ENCODE measurements around the gene ARG2. TPM values are rescaled to one million over a fixed set of nuclear protein-coding genes. Genes with fewer than 3 reads are reported as not detected.
A peak's percentile ranks its signal among the peaks of the same experiment; 100 is the strongest.
"Not testable (repeated sequence)": the region's sequence is repeated elsewhere in the genome, so short reads cannot be mapped to it uniquely, and the experiment has no call there.

The ARG2 gene
- total and polyA plus RNA-seq, 2 donors (not counting 1 experiment from before 2014, with no cell fraction given) = 0.33 to 1.8 TPM

GRCh38 chr14:67586369-67586768 lies 33.4 kb upstream of the ARG2 start:
- Mint-ChIP-seq H3K4me3 (no peak overlapping the region), H3K4me1 (peaks cover 6% of the 10 kb centered on the region), H3K27me3 (no peaks in the 10 kb centered on the region), H3K9me3 (ENCODE audit: insufficient read depth) (no peaks in the 10 kb centered on the region), H3K27ac (peak overlapping the region; percentile 16)
- Histone ChIP-seq H3K4me3 (ENCODE audit: control extremely low read depth in 1 of 5, extremely low read depth in 1 of 5, insufficient read depth in 1 of 5, low read depth in 2 of 5, low read length in 4 of 5) (no peak overlapping the region), H4K20me1 (ENCODE audit: control insufficient read depth, insufficient read depth, low read length, poor library complexity, severe bottlenecking) (no peaks in the 10 kb centered on the region), H3K36me3 (replicated peaks in 1 of 2; ENCODE audit: control extremely low read depth in 1 of 2, control insufficient read depth in 1 of 2, extremely low read depth in 1 of 2, insufficient read depth in 2 of 2, low read length in 1 of 2) (peaks cover 0 to 30% of the 10 kb centered on the region in 2 experiments), H3K4me2 (replicated peaks; ENCODE audit: low read depth, low read length, poor library complexity, severe bottlenecking) (no peak overlapping the region), H2AFZ (ENCODE audit: insufficient read depth, low read depth, low read length, poor library complexity, severe bottlenecking) (no peak overlapping the region), H3K9ac (ENCODE audit: low read length) (no peak overlapping the region), H3K9me3 (ENCODE audit: control extremely low read depth in 1 of 3, control insufficient read depth in 2 of 3, insufficient read depth in 1 of 3, low read length in 2 of 3) (no peaks in the 10 kb centered on the region), H3K27me3 (replicated peaks in 1 of 4; ENCODE audit: control extremely low read depth in 1 of 4, control insufficient read depth in 3 of 4, insufficient read depth in 4 of 4, low read length in 3 of 4) (no peaks in the 10 kb centered on the region), H3K27ac (ENCODE audit: low read length in 2 of 2) (peak overlapping the region; percentile 12 to 18), H3K4me1 (ENCODE audit: control insufficient read depth in 2 of 2, insufficient read depth in 2 of 2, low read length in 2 of 2) (no peaks in the 10 kb centered on the region), H3K79me2 (ENCODE audit: control insufficient read depth, insufficient read depth, low read length) (no peaks in the 10 kb centered on the region)
- POLR2A ChIA-PET = no interaction called here
- 100% methylated on average over 2 of the region's 4 CpGs for WGBS (ENCODE audit: insufficient coverage)
- intact Hi-C loops (cut with micrococcal nuclease) = no loop called here
- CTCF ChIA-PET = interaction anchor here (0.7 to 24.8 kb wide), 9 partner anchors 10 to 251 kb away, joined by 3 to 863 read pairs (median 15); partner anchors contain the start of genes PIGH, RDH12 and VTI1B
- no peak for TF ChIP-seq CTCF (IDR thresholded peaks at IDR 0.05)
- TF ChIP-seq EZH2 (IDR thresholded peaks at IDR 0.05; ENCODE audit: borderline replicate concordance, insufficient read depth, low read depth, low read length, poor library complexity, severe bottlenecking) = no peak
- ATAC-seq (ENCODE audit: low read depth) (no peak), DNase-seq (no peak)

GRCh38 chr14:67589204-67589770 lies 30.4 kb upstream of the ARG2 start:
- H3K4me1 ChIP-seq (ENCODE audit: control insufficient read depth in 2 of 2, insufficient read depth in 2 of 2, low read length in 2 of 2) = no peaks in the 10 kb centered on the region
- intact Hi-C loops (cut with micrococcal nuclease) = no loop called here
- H3K36me3 ChIP-seq (replicated peaks in 1 of 2; ENCODE audit: control extremely low read depth in 1 of 2, control insufficient read depth in 1 of 2, extremely low read depth in 1 of 2, insufficient read depth in 2 of 2, low read length in 1 of 2) = peaks cover 3 to 51% of the 10 kb centered on the region in 2 experiments
- H3K27ac ChIP-seq (ENCODE audit: low read length in 2 of 2) = no peak overlapping the region
- H2AFZ ChIP-seq (ENCODE audit: insufficient read depth, low read depth, low read length, poor library complexity, severe bottlenecking) = no peak overlapping the region
- H3K4me3 ChIP-seq (ENCODE audit: control extremely low read depth in 1 of 5, extremely low read depth in 1 of 5, insufficient read depth in 1 of 5, low read depth in 2 of 5, low read length in 4 of 5) = no peak overlapping the region
- ChIA-PET CTCF (interaction anchor here (0.7 to 24.8 kb wide), 7 partner anchors 18 to 164 kb away, joined by 3 to 863 read pairs (median 5); partner anchors contain the start of gene RDH12), POLR2A (no interaction called here)
- H3K4me2 ChIP-seq (replicated peaks; ENCODE audit: low read depth, low read length, poor library complexity, severe bottlenecking) = no peak overlapping the region
- no peaks in the 10 kb centered on the region for H3K27me3 ChIP-seq (replicated peaks in 1 of 4; ENCODE audit: control extremely low read depth in 1 of 4, control insufficient read depth in 3 of 4, insufficient read depth in 4 of 4, low read length in 3 of 4)
- H3K9ac ChIP-seq (ENCODE audit: low read length) = no peak overlapping the region
- ATAC-seq (ENCODE audit: low read depth) (no peak), DNase-seq (no peak)
- no CpG with 5 or more reads among the region's 2 CpGs for WGBS (ENCODE audit: insufficient coverage)
- no peaks in the 10 kb centered on the region for H3K9me3 ChIP-seq (ENCODE audit: control extremely low read depth in 1 of 3, control insufficient read depth in 2 of 3, insufficient read depth in 1 of 3, low read length in 2 of 3)
- Mint-ChIP-seq H3K27me3 (no peaks in the 10 kb centered on the region), H3K4me1 (peaks cover 6% of the 10 kb centered on the region), H3K27ac (no peak overlapping the region), H3K4me3 (no peak overlapping the region), H3K9me3 (ENCODE audit: insufficient read depth) (no peaks in the 10 kb centered on the region)
- no peak for TF ChIP-seq CTCF (IDR thresholded peaks at IDR 0.05)
- no peaks in the 10 kb centered on the region for H3K79me2 ChIP-seq (ENCODE audit: control insufficient read depth, insufficient read depth, low read length)
- H4K20me1 ChIP-seq (ENCODE audit: control insufficient read depth, insufficient read depth, low read length, poor library complexity, severe bottlenecking) = no peaks in the 10 kb centered on the region

GRCh38 chr14:67593650-67594049 lies 26.1 kb upstream of the ARG2 start:
- Histone ChIP-seq H3K79me2 (ENCODE audit: control insufficient read depth, insufficient read depth, low read length) (peaks cover 23% of the 10 kb centered on the region), H4K20me1 (ENCODE audit: control insufficient read depth, insufficient read depth, low read length, poor library complexity, severe bottlenecking) (peaks cover 12% of the 10 kb centered on the region), H3K36me3 (replicated peaks in 1 of 2; ENCODE audit: control extremely low read depth in 1 of 2, control insufficient read depth in 1 of 2, extremely low read depth in 1 of 2, insufficient read depth in 2 of 2, low read length in 1 of 2) (peaks cover 3 to 50% of the 10 kb centered on the region in 2 experiments)
- ATAC-seq (ENCODE audit: low read depth); H3K9ac ChIP-seq (ENCODE audit: low read length); H3K27ac Mint-ChIP-seq; intact Hi-C loops (cut with micrococcal nuclease); H3K4me3 ChIP-seq (ENCODE audit: control extremely low read depth in 1 of 5, extremely low read depth in 1 of 5, insufficient read depth in 1 of 5, low read depth in 2 of 5, low read length in 4 of 5); DNase-seq; H3K27me3 ChIP-seq (replicated peaks in 1 of 4; ENCODE audit: control extremely low read depth in 1 of 4, control insufficient read depth in 3 of 4, insufficient read depth in 4 of 4, low read length in 3 of 4); H3K4me1 ChIP-seq (ENCODE audit: control insufficient read depth in 2 of 2, insufficient read depth in 2 of 2, low read length in 2 of 2); H3K9me3 Mint-ChIP-seq (ENCODE audit: insufficient read depth); H3K27ac ChIP-seq (ENCODE audit: low read length in 2 of 2); H3K4me2 ChIP-seq (replicated peaks; ENCODE audit: low read depth, low read length, poor library complexity, severe bottlenecking); H2AFZ ChIP-seq (ENCODE audit: insufficient read depth, low read depth, low read length, poor library complexity, severe bottlenecking); H3K4me3 Mint-ChIP-seq; H3K9me3 ChIP-seq (ENCODE audit: control extremely low read depth in 1 of 3, control insufficient read depth in 2 of 3, insufficient read depth in 1 of 3, low read length in 2 of 3); H3K27me3 Mint-ChIP-seq; POLR2A ChIA-PET: not testable (repeated sequence)
- CTCF ChIA-PET = interaction anchor here (0.8 to 0.9 kb wide), 2 partner anchors 9 to 106 kb away, joined by 3 read pairs; no protein-coding TSS in a partner anchor
- no CpG with 5 or more reads among the region's 1 CpG for WGBS (ENCODE audit: insufficient coverage)
- H3K4me1 Mint-ChIP-seq = peaks cover 15% of the 10 kb centered on the region

All from B cell (primary cell).